Breast epithelium (tissue), 4 donors: Measurements from ENCODE around the gene C5. TPM values are rescaled to one million over a fixed set of nuclear protein-coding genes. Genes with fewer than 3 reads are reported as not detected.

Source experiments
- DNase-seq, 2 donors: peaks; one replicate each; pipeline ENCODE4 v3.0.0-alpha.2; 2019; ENCODE audit warnings: low spot score in 2 of 2
- H3K27ac ChIP-seq, 2 donors: fragments of 200-600 bp; sonication (generic) in 1 of 2; one replicate each; pipeline ENCODE4 v1.5.1; 2016 to 2019; ENCODE audit warnings: mild to moderate bottlenecking in 1 of 2
- H3K27me3 ChIP-seq, 2 donors: fragments of 200-600 bp; sonication (generic) in 1 of 2; one replicate each; pipeline versions ENCODE4 v1.5.1 to v1.6.0; 2017 to 2019; ENCODE audit warnings: control low read depth in 1 of 2, mild to moderate bottlenecking in 1 of 2
- H3K36me3 ChIP-seq: fragments of 200-600 bp; one replicate; pipeline ENCODE4 v1.5.1; 2019
- H3K4me1 ChIP-seq, 2 donors: fragments of 200-600 bp; sonication (generic); one replicate each; pipeline ENCODE4 v1.5.1; 2016 to 2019; ENCODE audit warnings: control low read depth in 1 of 2
- H3K4me3 ChIP-seq, 3 donors: fragments of 200-600 bp; sonication (generic); 1 replicate in 2 of 3; 2 replicates in 1 of 3; pipeline ENCODE4 v1.5.1; 2016 to 2019; ENCODE audit warnings: mild to moderate bottlenecking in 3 of 3, moderate library complexity in 2 of 3
- H3K9me3 ChIP-seq, 2 donors: fragments of 200-600 bp; sonication (generic) in 1 of 2; one replicate each; pipeline ENCODE4 v1.5.1; 2016 to 2019; ENCODE audit warnings: control low read depth in 1 of 2
- POLR2A ChIP-seq: fragments of 450-650 bp; IDR thresholded peaks from one replicate; pipeline ENCODE4 v1.6.1; 2016; ENCODE audit warnings: antibody characterized with exemption, mild to moderate bottlenecking, moderate library complexity
- POLR2AphosphoS5 ChIP-seq, 3 donors: sonication (generic); formaldehyde crosslinking; IDR thresholded peaks; one replicate each; pipeline ENCODE4 v1.6.1; 2017; ENCODE audit warnings: antibody characterized with exemption in 3 of 3
- intact Hi-C: fragments of 100-400 bp; cut with DNase I; formaldehyde crosslinking; loops from one replicate; pipeline ENCODE4 v1.15.1; 2023; ENCODE audit warnings: low total_unique reads
- total RNA-seq, 3 donors: library from RNA; depleted of rRNA; stranded (reverse); fragments of >200 nt; gene quantifications; one replicate each; pipeline ENCODE4 v1.1.0, GENCODE V29; 2016
- TF ChIP-seq, protein P1 (sequence below), 3 donors: fragments of 450-650 bp; IDR thresholded peaks; one replicate each; pipeline ENCODE4 v1.5.1; 2016 to 2017; ENCODE audit warnings: antibody characterized with exemption in 3 of 3, mild to moderate bottlenecking in 3 of 3, moderate library complexity in 3 of 3

The C5 gene
- total RNA-seq, 3 donors from 2014 or later, result 5.9 to 22.7 (median 13.2) TPM

DNA sequence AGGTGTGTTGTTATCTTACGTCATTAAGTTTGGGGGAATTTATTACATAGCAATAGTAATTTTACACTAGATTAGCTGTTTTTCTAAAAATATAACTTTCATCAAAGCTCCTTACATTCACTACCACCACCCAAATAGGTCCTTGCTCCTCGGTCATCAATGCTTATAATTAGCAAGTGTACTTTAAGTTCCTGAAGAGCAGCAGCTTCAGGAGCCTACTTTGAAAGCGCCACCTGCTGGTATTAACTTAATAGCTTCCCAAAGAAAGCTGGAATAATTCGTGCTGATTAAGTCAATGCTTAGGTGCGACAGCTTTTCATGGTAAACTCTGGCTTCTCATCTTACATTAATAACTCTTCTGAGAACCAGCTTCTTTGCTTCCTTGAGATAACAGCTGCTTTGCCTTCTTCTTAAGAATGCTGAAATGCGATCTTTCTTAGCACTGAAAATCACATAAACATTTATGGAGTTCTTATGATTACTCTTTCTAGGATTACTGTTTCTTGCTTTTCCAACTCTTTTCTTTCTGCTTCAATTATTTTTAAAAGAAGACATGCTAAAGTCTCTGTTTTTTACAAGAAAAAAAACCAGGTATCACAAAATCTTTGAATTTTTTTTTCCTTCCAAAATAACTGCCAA, 10.0 kb upstream of the C5 start:
- no peak overlapping the region for H3K27ac ChIP-seq
- no peaks in the 10 kb centered on the region for H3K27me3 ChIP-seq

DNA sequence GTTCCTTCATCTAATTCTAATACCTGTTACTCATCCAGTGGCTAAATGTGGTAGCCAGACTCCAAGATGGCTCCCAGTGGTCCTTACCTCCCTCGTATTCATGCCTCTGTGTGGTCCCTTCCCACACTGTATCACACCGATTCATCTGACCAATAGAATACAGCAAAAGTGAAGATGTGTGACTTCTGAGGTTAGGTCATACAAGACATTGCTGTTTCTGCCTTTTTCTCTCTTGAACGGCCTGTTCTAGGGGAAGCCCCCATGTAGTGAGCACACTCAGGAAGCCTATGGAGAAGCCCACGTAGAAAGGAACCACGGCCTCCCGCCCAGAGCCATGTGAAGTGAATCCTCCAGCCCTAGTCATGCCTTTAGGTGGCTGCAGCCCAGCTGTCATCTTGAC, 9.4 kb upstream of the C5 start:
- Histone ChIP-seq H3K4me3 (no peak overlapping the region), H3K36me3 (no peaks in the 10 kb centered on the region), H3K9me3 (no peaks in the 10 kb centered on the region), H3K27ac (no peak overlapping the region), H3K27me3 (no peaks in the 10 kb centered on the region), H3K4me1 (no peaks in the 10 kb centered on the region)
- TF ChIP-seq, protein P1, sequence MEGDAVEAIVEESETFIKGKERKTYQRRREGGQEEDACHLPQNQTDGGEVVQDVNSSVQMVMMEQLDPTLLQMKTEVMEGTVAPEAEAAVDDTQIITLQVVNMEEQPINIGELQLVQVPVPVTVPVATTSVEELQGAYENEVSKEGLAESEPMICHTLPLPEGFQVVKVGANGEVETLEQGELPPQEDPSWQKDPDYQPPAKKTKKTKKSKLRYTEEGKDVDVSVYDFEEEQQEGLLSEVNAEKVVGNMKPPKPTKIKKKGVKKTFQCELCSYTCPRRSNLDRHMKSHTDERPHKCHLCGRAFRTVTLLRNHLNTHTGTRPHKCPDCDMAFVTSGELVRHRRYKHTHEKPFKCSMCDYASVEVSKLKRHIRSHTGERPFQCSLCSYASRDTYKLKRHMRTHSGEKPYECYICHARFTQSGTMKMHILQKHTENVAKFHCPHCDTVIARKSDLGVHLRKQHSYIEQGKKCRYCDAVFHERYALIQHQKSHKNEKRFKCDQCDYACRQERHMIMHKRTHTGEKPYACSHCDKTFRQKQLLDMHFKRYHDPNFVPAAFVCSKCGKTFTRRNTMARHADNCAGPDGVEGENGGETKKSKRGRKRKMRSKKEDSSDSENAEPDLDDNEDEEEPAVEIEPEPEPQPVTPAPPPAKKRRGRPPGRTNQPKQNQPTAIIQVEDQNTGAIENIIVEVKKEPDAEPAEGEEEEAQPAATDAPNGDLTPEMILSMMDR (IDR thresholded peaks at IDR 0.05), result no peak
- no peak for TF ChIP-seq POLR2AphosphoS5 (IDR thresholded peaks at IDR 0.05)
- TF ChIP-seq POLR2A, result no peak
- intact Hi-C loops, result no loop called here
- DNase-seq, result no peak

More for the DNA sequence above, 10.0 kb upstream of the C5 start:
- no peak for TF ChIP-seq POLR2AphosphoS5 (IDR thresholded peaks at IDR 0.05)
- TF ChIP-seq, protein P1 (IDR thresholded peaks at IDR 0.05), result peak in 2 of 3 donors; percentile 67 to 68
- no peak for DNase-seq
- H3K4me1 ChIP-seq, result no peaks in the 10 kb centered on the region
- H3K4me3 ChIP-seq, result no peak overlapping the region
- no peaks in the 10 kb centered on the region for H3K36me3 ChIP-seq
- no peaks in the 10 kb centered on the region for H3K9me3 ChIP-seq
- intact Hi-C loops, result no loop called here

DNA sequence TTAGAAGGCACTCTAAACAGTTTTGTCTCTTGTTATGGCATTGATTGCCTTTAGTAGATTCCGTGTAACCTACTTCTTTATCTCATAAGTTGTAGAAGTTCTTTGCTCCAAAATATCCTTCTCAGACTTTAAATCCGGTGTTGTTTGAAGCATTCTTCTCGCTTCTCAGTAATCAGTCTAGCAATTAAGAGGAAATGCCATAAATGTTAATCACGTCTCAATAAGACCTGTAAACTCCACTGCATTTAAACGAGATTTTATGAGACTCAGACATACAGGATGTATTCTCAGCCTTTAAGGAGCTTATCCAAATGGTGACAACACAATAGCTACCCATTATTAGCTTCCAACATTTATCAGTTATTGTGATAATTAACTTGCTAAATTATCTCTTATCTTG, 7.7 kb upstream of the C5 start:
- Histone ChIP-seq H3K4me3 (no peak overlapping the region), H3K36me3 (no peaks in the 10 kb centered on the region), H3K27ac (no peak overlapping the region), H3K27me3 (no peaks in the 10 kb centered on the region), H3K4me1 (no peaks in the 10 kb centered on the region), H3K9me3 (no peaks in the 10 kb centered on the region)
- DNase-seq, result no peak
- intact Hi-C loops, result no loop called here
- TF ChIP-seq, protein P1 (IDR thresholded peaks at IDR 0.05), result no peak
- TF ChIP-seq POLR2AphosphoS5 (IDR thresholded peaks at IDR 0.05) (no peak), POLR2A (no peak)

DNA sequence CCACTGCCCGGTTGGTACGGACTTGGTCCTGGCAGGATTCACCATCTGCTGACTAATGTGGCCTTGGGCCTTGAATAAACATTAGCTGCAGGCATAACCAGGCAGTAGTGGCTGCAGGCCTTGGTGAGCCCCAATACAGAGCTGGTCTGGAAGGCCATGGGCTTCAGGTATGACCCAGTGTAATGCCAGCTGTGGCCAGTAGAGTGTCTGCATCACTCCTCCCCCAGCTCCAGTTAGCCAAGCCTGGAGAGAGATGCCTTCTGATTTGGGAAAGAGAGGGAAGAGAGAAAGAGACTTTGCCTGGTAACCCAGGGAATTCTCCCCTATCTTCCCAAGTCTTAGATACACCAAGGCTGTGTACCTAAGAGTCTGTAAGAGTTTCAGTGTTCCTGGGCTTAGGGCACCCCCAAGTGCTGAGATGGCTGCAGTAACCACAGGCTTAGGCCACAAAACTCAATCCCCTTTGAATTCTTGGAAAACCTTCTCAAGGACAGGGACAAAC, 5.6 kb upstream of the C5 start:
- no peak overlapping the region for H3K4me3 ChIP-seq
- TF ChIP-seq, protein P1 (IDR thresholded peaks at IDR 0.05), result no peak
- TF ChIP-seq POLR2A (no peak), POLR2AphosphoS5 (IDR thresholded peaks at IDR 0.05) (no peak)
- H3K4me1 ChIP-seq, result no peaks in the 10 kb centered on the region
- intact Hi-C loops, result no loop called here
- no peak for DNase-seq
- no peaks in the 10 kb centered on the region for H3K27me3 ChIP-seq
- no peak overlapping the region for H3K27ac ChIP-seq
- no peaks in the 10 kb centered on the region for H3K9me3 ChIP-seq
- H3K36me3 ChIP-seq, result no peaks in the 10 kb centered on the region

DNA sequence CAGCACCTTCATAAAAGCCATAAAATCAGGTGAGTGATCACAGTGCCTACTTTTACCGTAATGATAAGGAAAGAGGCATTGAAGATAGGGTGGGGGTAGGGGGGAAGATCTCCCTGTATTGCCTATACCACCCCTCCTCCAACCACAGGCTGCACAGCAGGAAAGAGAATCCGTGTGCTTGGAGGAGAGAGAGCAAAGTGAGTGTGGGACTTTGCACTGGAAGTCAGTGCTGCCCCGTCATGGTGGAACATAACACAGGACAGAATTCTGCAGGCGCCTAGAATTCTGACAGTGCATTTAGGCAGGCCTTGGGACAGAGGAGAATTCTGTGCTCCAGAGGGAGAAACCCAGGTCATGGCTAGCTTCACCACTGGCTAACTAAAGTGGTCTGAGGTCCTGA, 3.5 kb upstream of the C5 start:
- H3K27me3 ChIP-seq, result no peaks in the 10 kb centered on the region

More for the DNA sequence above, 3.5 kb upstream of the C5 start:
- Histone ChIP-seq H3K36me3 (no peaks in the 10 kb centered on the region), H3K27ac (no peak overlapping the region), H3K4me1 (no peaks in the 10 kb centered on the region), H3K4me3 (no peak overlapping the region), H3K9me3 (no peaks in the 10 kb centered on the region)
- no peak for DNase-seq
- intact Hi-C loops, result no loop called here
- no peak for TF ChIP-seq POLR2AphosphoS5 (IDR thresholded peaks at IDR 0.05)
- no peak for TF ChIP-seq POLR2A
- TF ChIP-seq, protein P1 (IDR thresholded peaks at IDR 0.05), result no peak
